WTC11 (cell line): ENCODE results near the gene CDH22. TPM values are rescaled to one million over a fixed set of nuclear protein-coding genes. Genes with fewer than 3 reads are reported as not detected.

Source experiments
- ATAC-seq: fragments of 200-7000 bp; cut with Tn5 transposase; 2 replicates; pipeline ENCODE4 v1.10.0; 2021; ENCODE audit warnings: mild to moderate bottlenecking, moderate library complexity
- CTCF ChIA-PET: fragments of 300-600 bp; sonication (Branson Sonifier 250); formaldehyde crosslinking; loops from one replicate; lab custom pipeline; 2021; ENCODE audit warnings: antibody characterized with exemption; lab: Charles Lee
- POLR2A ChIA-PET: fragments of 350-600 bp; sonication (Branson Sonifier 250); formaldehyde crosslinking; loops from one replicate; lab custom pipeline; 2021; ENCODE audit warnings: antibody characterized with exemption; lab: Charles Lee
- DNase-seq: peaks from one replicate; pipeline ENCODE4 v3.0.0; 2021; ENCODE audit warnings: low spot score
- H3K27ac Mint-ChIP-seq: 2 replicates; pipeline ENCODE4 v1.8.0; 2021; ENCODE audit warnings: mixed read lengths
- H3K27me3 Mint-ChIP-seq: 2 replicates; pipeline ENCODE4 v1.8.0; 2021; ENCODE audit warnings: low read depth, mild to moderate bottlenecking, moderate library complexity, mixed read lengths
- H3K36me3 Mint-ChIP-seq: 2 replicates; pipeline ENCODE4 v1.8.0; 2021; ENCODE audit warnings: mixed read lengths
- H3K4me1 Mint-ChIP-seq: 2 replicates; pipeline ENCODE4 v1.8.0; 2022; ENCODE audit warnings: mixed read lengths
- H3K4me3 Mint-ChIP-seq: 2 replicates; pipeline ENCODE4 v1.8.0; 2021; ENCODE audit warnings: mild to moderate bottlenecking, moderate library complexity, mixed read lengths
- H3K9me3 Mint-ChIP-seq: 2 replicates; pipeline ENCODE4 v1.8.0; 2021; ENCODE audit warnings: mixed read lengths
- ETV6 ChIP-seq: sonication (generic); formaldehyde crosslinking; IDR thresholded peaks from 2 replicates; pipeline ENCODE4 v1.8.1; 2022; ENCODE audit warnings: mild to moderate bottlenecking, missing genetic modification reagents
- FOXP1 ChIP-seq: sonication (generic); formaldehyde crosslinking; IDR thresholded peaks from 2 replicates; pipeline ENCODE4 v1.8.0; 2022; ENCODE audit warnings: missing genetic modification reagents, mild to moderate bottlenecking, moderate library complexity, borderline replicate concordance
- GABPB1 ChIP-seq: sonication (generic); formaldehyde crosslinking; IDR thresholded peaks from 2 replicates; pipeline ENCODE4 v1.8.1; 2023; ENCODE audit warnings: mild to moderate bottlenecking, missing genetic modification reagents
- GRHL2 ChIP-seq: fragments of 250-450 bp; sonication (Bioruptor Pico); IDR thresholded peaks from 2 replicates; pipeline ENCODE4 v1.8.0; 2022; ENCODE audit warnings: mild to moderate bottlenecking, moderate library complexity; ENCODE audit not compliant: insufficient replicate concordance, severe bottlenecking
- MLX ChIP-seq: sonication (generic); formaldehyde crosslinking; IDR thresholded peaks from 2 replicates; pipeline ENCODE4 v1.8.1; 2023; ENCODE audit warnings: mild to moderate bottlenecking, missing genetic modification reagents, moderate library complexity
- MYBL2 ChIP-seq: sonication (generic); formaldehyde crosslinking; IDR thresholded peaks from 2 replicates; pipeline ENCODE4 v1.8.1; 2023; ENCODE audit warnings: mild to moderate bottlenecking, moderate library complexity, missing genetic modification reagents
- NR3C1 ChIP-seq: sonication (generic); formaldehyde crosslinking; conservative IDR thresholded peaks from 2 replicates; pipeline ENCODE4 v1.8.1; 2023; ENCODE audit warnings: low read depth, mild to moderate bottlenecking, missing genetic modification reagents
- ZBTB21 ChIP-seq: sonication (generic); formaldehyde crosslinking; IDR thresholded peaks from 2 replicates; pipeline ENCODE4 v1.8.1; 2023; ENCODE audit warnings: mild to moderate bottlenecking, missing genetic modification reagents, borderline replicate concordance
- ZBTB43 ChIP-seq: sonication (generic); formaldehyde crosslinking; IDR thresholded peaks from 2 replicates; pipeline ENCODE4 v1.8.1; 2023; ENCODE audit warnings: mild to moderate bottlenecking, missing genetic modification reagents
- ZNF121 ChIP-seq: sonication (generic); formaldehyde crosslinking; IDR thresholded peaks from 2 replicates; pipeline ENCODE4 v1.8.0; 2023; ENCODE audit warnings: missing genetic modification reagents
- ZNF263 ChIP-seq: sonication (generic); formaldehyde crosslinking; IDR thresholded peaks from 2 replicates; pipeline ENCODE4 v1.8.1; 2022; ENCODE audit warnings: low read depth, mild to moderate bottlenecking, moderate library complexity, missing genetic modification reagents
- ZNF532 ChIP-seq: fragments of 250-450 bp; sonication (Bioruptor Pico); IDR thresholded peaks from 2 replicates; pipeline ENCODE4 v1.9.0; 2021; ENCODE audit warnings: mild to moderate bottlenecking, borderline replicate concordance
- total RNA-seq: library from RNA; stranded (reverse); gene quantifications from 3 replicates; pipeline ENCODE4 v1.2.3, GENCODE V29; 2021
- TF ChIP-seq, protein P1 (sequence below): sonication (generic); formaldehyde crosslinking; IDR thresholded peaks from 2 replicates; pipeline ENCODE4 v1.8.1; 2022; ENCODE audit warnings: low read depth, missing genetic modification reagents, borderline replicate concordance
- TF ChIP-seq, protein P2 (sequence below): sonication (generic); formaldehyde crosslinking; IDR thresholded peaks from 2 replicates; pipeline ENCODE4 v1.8.1; 2022; ENCODE audit warnings: mild to moderate bottlenecking, moderate library complexity, missing genetic modification reagents
- TF ChIP-seq, protein P3 (sequence below): sonication (generic); formaldehyde crosslinking; IDR thresholded peaks from 2 replicates; pipeline ENCODE4 v1.8.0; 2023; ENCODE audit warnings: missing genetic modification reagents, mild to moderate bottlenecking, borderline replicate concordance

The CDH22 gene
- total RNA-seq, 1 experiment from 2014 or later: 0.13 TPM

DNA sequence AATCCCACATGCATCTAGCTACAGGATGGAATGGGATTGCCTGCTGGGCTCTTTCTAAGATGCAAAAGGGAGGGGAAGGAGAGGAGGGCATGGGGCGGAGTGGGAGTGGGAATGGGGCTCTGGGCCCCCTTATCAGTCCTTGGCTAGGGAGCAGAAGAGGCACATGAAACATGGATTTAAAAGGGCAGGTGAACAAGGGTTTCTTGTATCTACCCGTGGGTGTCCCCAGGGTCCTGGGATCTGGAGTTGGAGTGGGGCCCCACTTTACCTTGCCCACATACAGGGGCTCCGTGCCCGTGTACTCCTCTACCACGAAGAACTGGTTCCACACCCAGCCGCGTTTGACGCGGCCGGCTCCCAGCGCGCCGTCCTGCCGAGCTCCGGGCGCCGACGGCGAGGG is 57.5 kb downstream of the CDH22 start (continued):
- no peak for TF ChIP-seq ZNF532
- TF ChIP-seq MYBL2 (CRISPR knock-in tag): no peak
- no peak for TF ChIP-seq ETV6
- TF ChIP-seq ZNF121 (CRISPR knock-in tag): no peak
- TF ChIP-seq ZBTB21 (CRISPR knock-in tag): no peak
- TF ChIP-seq GRHL2 (CRISPR knock-in tag): no peak
- no peak for TF ChIP-seq ZBTB43
- TF ChIP-seq ZNF263: no peak
- no peak for TF ChIP-seq FOXP1 (CRISPR knock-in tag)
- TF ChIP-seq, protein P1, sequence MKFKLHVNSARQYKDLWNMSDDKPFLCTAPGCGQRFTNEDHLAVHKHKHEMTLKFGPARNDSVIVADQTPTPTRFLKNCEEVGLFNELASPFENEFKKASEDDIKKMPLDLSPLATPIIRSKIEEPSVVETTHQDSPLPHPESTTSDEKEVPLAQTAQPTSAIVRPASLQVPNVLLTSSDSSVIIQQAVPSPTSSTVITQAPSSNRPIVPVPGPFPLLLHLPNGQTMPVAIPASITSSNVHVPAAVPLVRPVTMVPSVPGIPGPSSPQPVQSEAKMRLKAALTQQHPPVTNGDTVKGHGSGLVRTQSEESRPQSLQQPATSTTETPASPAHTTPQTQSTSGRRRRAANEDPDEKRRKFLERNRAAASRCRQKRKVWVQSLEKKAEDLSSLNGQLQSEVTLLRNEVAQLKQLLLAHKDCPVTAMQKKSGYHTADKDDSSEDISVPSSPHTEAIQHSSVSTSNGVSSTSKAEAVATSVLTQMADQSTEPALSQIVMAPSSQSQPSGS (CRISPR knock-in tag): no peak

DNA sequence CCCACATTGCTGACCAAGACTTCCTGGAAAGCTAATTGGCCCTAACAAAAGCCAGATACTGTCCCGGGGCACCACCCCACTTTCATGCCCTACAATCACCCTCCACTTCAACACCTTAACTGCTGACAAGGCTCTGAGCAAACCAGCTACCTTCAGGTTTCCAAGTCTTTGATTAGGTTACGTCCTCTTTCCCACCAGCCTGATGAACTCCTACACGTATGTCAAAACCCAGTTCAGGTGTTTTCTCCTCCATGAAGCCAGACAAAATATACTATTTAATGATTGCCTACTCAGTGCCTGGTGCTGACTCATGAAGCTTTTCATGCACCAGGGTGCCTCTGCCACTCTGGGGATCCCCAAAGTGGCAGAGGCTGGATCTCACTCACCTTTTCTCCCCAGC is 58.6 kb downstream of the CDH22 start:
- ChIA-PET CTCF (interaction anchor here (0.8 to 2.6 kb wide), 6 partner anchors 9 to 150 kb away, joined by 3 to 8 read pairs (median 4); no protein-coding TSS in a partner anchor), POLR2A (no interaction called here)
- peaks cover 51% of the 10 kb centered on the region for H3K27me3 Mint-ChIP-seq
- TF ChIP-seq NR3C1 (no peak), MYBL2 (CRISPR knock-in tag) (no peak), MLX (CRISPR knock-in tag) (no peak), ZNF532 (no peak), GABPB1 (no peak)
- TF ChIP-seq, protein P2, sequence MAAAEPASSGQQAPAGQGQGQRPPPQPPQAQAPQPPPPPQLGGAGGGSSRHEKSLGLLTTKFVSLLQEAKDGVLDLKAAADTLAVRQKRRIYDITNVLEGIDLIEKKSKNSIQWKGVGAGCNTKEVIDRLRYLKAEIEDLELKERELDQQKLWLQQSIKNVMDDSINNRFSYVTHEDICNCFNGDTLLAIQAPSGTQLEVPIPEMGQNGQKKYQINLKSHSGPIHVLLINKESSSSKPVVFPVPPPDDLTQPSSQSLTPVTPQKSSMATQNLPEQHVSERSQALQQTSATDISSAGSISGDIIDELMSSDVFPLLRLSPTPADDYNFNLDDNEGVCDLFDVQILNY: no peak
- TF ChIP-seq, protein P3, sequence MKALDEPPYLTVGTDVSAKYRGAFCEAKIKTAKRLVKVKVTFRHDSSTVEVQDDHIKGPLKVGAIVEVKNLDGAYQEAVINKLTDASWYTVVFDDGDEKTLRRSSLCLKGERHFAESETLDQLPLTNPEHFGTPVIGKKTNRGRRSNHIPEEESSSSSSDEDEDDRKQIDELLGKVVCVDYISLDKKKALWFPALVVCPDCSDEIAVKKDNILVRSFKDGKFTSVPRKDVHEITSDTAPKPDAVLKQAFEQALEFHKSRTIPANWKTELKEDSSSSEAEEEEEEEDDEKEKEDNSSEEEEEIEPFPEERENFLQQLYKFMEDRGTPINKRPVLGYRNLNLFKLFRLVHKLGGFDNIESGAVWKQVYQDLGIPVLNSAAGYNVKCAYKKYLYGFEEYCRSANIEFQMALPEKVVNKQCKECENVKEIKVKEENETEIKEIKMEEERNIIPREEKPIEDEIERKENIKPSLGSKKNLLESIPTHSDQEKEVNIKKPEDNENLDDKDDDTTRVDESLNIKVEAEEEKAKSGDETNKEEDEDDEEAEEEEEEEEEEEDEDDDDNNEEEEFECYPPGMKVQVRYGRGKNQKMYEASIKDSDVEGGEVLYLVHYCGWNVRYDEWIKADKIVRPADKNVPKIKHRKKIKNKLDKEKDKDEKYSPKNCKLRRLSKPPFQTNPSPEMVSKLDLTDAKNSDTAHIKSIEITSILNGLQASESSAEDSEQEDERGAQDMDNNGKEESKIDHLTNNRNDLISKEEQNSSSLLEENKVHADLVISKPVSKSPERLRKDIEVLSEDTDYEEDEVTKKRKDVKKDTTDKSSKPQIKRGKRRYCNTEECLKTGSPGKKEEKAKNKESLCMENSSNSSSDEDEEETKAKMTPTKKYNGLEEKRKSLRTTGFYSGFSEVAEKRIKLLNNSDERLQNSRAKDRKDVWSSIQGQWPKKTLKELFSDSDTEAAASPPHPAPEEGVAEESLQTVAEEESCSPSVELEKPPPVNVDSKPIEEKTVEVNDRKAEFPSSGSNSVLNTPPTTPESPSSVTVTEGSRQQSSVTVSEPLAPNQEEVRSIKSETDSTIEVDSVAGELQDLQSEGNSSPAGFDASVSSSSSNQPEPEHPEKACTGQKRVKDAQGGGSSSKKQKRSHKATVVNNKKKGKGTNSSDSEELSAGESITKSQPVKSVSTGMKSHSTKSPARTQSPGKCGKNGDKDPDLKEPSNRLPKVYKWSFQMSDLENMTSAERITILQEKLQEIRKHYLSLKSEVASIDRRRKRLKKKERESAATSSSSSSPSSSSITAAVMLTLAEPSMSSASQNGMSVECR: no peak

More for the DNA sequence above, 58.6 kb downstream of the CDH22 start:
- H3K4me3 Mint-ChIP-seq: no peak overlapping the region
- ATAC-seq (no peak), DNase-seq (no peak)
- H3K27ac Mint-ChIP-seq: no peak overlapping the region
- H3K9me3 Mint-ChIP-seq: no peaks in the 10 kb centered on the region
- H3K4me1 Mint-ChIP-seq: peaks cover 15% of the 10 kb centered on the region
- no peaks in the 10 kb centered on the region for H3K36me3 Mint-ChIP-seq
